COR-L47 (cell line): ENCODE data around the gene MALAT1.
A peak's percentile ranks its signal among the peaks of the same experiment; 100 is the strongest.
"Not testable (repeated sequence)": the region's sequence is repeated elsewhere in the genome, so short reads cannot be mapped to it uniquely, and the experiment has no call there.

ENCODE experiments used
- DNase-seq: peaks from one replicate; lab custom pipeline; 2025; lab: John Stamatoyannopoulos, UW

The MALAT1 gene

GRCh38 chr11:65522718-65523630 is 24.1 kb downstream of the MALAT1 start:
- DNase-seq = not testable (repeated sequence)

DNA sequence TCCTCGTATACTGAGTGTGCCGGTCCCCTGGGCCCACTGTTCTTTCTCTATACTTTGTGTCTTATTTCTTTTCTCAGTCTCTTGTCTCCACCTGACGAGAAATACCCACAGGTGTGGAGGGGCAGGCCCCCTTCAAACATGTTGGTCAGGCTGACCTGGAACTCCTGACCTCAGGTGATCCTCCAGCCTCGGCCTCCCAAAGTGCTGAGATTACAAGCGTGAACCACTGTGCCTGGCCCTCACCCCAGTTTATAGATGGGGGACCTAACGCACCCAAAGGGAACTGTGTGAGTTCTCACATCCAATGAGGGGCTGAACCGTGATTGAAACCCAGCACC is 24.8 kb downstream of the MALAT1 start:
- not testable (repeated sequence) for DNase-seq

- no peak for DNase-seq
Measured at GRCh38 chr11:65524014-65524740, 25.3 kb downstream of the MALAT1 start.

GRCh38 chr11:65524741-65525545 is 26.1 kb downstream of the MALAT1 start, which contains the start of gene SCYL1:
Gene SCYL1, plus strand, starts transcription at chr11:65525083. Its CDS starts 71 bp downstream, at chr11:65525154.
- peak; percentile 43 for DNase-seq

GRCh38 chr11:65525546-65526480 is 27.0 kb downstream of the MALAT1 start:
- no peak for DNase-seq

GRCh38 chr11:65526744-65527143 is 27.9 kb downstream of the MALAT1 start:
- DNase-seq = no peak

DNA sequence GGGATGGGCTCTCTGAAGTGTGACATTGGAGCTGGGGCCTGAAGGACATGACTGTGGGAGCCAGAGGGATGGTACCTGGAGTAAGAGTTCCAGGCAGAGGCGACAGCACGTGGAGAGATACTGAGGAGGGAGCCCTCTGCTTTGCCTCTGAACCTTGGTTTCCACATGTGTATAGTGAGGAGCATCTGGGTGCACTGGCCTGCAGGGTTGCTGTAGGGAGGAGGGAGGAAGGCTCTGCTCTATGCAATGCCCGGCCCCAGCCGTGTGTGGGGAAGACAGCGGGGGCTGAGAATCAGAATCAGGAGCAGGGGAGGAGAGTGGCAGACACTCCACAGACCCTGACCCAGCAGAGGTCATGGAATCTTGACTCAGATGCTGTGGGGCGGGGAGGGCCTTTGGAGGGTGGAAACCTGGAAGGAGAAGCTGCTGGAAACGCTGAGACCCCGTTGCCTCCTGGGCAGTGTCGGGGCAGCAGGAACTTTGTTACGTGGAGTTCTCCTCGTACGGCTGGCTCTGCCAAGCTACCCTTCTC is 30.0 kb downstream of the MALAT1 start:
- no peak for DNase-seq

- no peak for DNase-seq
Measured at GRCh38 chr11:65529475-65530156, 30.8 kb downstream of the MALAT1 start.

- no peak for DNase-seq
Measured at GRCh38 chr11:65530157-65530496, 31.3 kb downstream of the MALAT1 start.

DNA sequence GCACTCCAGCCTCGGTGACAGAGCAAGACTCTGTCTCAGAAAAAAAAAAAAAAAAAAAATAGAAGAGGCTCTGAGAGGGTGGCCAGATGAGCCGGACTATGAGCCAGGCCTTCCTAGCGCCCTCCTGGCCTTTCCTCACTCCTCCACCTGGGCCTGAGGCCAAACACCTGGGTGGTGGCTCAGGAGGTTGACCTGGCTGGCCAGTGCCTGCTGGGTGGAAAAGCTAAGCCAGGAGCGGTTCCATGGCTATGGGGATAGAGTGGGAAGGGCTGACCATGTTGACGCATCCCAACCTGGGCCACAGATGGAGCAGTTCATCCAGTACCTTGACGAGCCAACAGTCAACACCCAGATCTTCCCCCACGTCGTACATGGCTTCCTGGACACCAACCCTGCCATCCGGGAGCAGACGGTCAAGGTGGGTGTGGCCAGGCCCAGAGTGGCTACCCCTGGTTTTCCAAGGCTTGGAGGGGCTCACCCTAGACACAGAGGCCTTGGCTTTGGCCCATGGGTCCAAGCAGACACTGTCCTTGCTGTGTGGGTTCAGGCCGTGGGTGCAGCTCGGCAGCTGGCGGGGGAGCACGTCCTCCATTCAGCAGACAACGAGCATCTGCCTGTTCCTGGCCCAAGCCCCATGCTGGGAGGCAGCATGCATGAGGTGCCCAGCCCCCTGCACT is 33.7 kb downstream of the MALAT1 start:
- DNase-seq = no peak

DNA sequence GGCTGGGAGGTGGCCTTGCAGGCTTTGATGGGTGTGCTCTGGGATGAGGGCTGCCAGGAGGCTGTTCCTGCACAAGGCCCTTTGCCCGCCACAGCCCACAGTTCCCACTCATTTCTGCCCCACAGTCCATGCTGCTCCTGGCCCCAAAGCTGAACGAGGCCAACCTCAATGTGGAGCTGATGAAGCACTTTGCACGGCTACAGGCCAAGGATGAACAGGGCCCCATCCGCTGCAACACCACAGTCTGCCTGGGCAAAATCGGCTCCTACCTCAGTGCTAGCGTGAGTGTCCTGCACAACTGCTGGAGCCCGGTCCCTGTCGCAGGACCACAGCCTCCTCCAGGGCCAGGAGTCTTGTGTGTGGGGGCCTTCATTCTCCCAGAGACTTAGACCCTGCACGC is 36.3 kb downstream of the MALAT1 start:
- DNase-seq = no peak

- no peak for DNase-seq
Measured at GRCh38 chr11:65536412-65537295, 37.8 kb downstream of the MALAT1 start.

DNA sequence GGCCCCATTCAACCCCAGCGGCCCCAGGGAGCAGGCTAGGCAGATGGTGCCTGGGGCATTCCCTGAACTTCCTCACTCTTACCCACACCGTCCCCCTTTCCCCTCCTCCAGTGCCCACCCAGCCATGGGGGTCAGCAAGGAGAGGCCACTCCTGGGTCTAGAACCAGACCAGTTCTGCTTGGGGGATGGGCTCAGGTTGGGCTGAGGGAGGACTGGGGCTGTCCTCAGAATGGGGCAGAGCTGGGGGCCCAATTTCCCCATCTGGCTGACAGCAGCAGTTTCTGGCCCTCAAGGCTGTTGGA is 38.4 kb downstream of the MALAT1 start:
- DNase-seq = no peak

DNA sequence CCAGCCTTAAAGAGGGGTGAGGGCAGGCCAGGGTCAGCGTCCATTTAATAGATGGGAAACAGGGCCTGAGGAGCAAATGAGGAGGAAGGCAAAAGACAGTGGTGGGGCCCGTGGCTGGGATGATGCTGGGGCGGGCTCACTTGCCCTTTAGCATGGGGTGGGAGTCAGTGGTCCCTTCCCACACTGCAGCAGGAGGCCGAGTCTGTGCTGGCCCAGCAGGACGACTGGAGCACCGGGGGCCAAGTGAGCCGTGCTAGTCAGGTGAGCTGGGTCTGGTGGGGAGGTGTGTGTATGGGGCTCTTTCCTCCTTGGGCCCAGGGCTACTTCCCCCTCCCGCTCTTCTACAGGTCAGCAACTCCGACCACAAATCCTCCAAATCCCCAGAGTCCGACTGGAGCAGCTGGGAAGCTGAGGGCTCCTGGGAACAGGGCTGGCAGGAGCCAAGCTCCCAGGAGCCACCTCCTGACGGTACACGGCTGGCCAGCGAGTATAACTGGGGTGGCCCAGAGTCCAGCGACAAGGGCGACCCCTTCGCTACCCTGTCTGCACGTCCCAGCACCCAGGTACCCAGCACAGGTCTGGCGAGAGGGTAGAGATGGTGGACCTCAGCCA is 38.9 kb downstream of the MALAT1 start:
- no peak for DNase-seq

DNA sequence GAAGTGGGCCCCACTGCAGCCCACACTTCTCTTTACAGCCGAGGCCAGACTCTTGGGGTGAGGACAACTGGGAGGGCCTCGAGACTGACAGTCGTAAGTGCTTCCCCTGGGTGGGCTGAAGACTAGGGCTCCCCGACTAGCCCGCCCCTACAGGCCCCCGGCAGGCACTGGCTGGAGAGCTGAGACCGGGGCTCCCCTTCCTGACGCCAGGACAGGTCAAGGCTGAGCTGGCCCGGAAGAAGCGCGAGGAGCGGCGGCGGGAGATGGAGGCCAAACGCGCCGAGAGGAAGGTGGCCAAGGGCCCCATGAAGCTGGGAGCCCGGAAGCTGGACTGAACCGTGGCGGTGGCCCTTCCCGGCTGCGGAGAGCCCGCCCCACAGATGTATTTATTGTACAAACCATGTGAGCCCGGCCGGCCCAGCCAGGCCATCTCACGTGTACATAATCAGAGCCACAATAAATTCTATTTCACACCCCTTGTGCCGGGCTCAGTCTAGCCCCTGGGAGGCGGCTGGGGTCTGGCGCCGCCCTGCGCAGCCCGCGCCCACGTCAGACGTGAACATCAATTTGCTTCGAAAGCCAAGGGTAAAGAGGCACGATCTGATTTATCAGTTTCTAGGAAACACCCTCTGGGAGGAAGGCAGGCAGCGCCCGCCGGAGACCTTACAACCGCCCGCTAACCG is 39.5 kb downstream of the MALAT1 start:
- DNase-seq = no peak

- no peak for DNase-seq
Measured at GRCh38 chr11:65538915-65539743, 40.3 kb downstream of the MALAT1 start.

GRCh38 chr11:65539744-65540289 is 41.0 kb downstream of the MALAT1 start:
- DNase-seq = no peak
